ENCODE results near the gene ARHGEF19.

DNA sequence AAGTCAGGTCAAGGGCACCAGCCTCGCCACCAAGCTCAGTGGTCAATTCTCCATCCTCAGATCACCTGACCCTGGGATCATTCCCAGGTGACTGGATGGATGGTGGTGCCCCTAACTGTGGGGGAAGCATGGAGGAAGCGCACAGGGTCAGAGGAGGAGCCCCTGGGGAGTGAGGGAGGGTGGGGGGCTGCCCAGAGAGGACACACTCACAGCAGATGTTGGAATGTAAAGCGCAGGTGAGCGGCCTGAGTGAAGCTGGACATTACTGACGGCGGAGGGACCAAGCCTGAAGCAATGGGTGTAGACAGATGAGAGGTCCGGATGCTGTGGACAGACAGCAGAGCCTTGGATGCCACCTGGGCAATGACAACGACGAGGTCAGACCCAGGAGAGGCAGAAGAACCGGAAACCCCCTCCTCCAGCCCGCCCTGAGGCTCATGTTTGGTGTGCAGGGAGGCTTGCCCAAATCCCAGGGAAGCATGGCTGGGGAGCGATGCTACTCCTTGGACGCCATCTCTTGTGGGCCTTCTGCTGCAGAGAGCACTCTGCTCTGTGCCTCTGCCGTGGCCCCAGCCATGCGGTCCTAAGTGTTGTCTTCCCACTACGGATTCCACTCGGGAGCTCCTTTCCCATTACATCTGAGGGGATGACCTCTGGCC is 30.2 kb upstream of the ARHGEF19 start:
- TF ChIP-seq, protein P1, sequence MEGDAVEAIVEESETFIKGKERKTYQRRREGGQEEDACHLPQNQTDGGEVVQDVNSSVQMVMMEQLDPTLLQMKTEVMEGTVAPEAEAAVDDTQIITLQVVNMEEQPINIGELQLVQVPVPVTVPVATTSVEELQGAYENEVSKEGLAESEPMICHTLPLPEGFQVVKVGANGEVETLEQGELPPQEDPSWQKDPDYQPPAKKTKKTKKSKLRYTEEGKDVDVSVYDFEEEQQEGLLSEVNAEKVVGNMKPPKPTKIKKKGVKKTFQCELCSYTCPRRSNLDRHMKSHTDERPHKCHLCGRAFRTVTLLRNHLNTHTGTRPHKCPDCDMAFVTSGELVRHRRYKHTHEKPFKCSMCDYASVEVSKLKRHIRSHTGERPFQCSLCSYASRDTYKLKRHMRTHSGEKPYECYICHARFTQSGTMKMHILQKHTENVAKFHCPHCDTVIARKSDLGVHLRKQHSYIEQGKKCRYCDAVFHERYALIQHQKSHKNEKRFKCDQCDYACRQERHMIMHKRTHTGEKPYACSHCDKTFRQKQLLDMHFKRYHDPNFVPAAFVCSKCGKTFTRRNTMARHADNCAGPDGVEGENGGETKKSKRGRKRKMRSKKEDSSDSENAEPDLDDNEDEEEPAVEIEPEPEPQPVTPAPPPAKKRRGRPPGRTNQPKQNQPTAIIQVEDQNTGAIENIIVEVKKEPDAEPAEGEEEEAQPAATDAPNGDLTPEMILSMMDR (IDR thresholded peaks at IDR 0.05; ENCODE audit: insufficient read depth, low read length), result no peak
- TF ChIP-seq POLR2AphosphoS5 (IDR thresholded peaks at IDR 0.05; ENCODE audit: low read depth) (no peak), GABPA (IDR thresholded peaks at IDR 0.05; ENCODE audit: low read depth) (no peak)
